ENCODE measurements around the gene MGMT.

MGMT gene

DNA sequence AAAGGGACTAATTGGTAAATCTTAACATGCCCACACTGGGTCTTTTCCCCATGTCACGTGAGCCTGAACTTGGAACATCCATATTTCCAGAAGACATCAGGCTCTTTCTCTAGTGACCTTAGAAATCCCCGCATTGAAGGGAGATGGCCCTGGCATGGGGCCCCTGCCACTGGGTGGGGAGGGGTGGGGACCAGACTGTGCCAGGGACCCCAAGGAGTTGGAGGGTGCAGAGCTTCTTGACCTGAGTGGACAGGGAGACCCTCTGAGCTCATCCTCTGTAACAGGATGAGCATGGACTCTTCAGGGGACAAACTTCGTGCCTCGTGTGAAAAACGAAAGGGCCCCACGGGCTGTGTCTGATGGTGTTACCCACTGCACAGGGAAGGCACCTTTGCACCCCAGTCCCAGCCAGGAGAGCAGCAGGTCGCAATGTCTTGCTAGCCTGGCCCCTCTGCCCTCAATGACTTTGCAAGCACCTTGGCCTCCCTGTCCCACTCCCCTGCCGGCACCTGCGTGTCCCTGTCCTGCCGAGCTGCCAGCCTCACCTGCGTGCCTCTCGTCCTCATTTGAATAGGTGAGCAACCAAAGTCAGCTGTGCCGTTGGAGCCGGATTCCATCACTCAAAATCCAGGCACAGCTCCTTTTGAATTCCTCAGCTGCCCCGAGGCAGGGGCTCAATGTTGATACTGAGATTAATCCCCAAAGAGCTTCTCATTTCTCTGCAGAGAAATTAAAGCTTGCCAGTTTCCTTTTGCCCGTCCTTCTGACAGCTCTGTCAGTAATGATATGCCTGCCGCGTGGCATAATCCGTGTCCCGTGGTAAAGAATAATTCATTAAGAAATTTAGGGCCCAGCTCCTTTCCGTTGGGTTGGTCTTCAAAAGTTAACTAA, 262.1 kb downstream of the MGMT start:
- no peak overlapping the region for H3K27ac ChIP-seq
- no peak overlapping the region for H3K4me2 ChIP-seq
- TF ChIP-seq Cebpa-rat (IDR thresholded peaks at IDR 0.05), result no peak
- H3K9me3 ChIP-seq, result peaks cover 13% of the 10 kb centered on the region
- H3K27me3 ChIP-seq, result no peaks in the 10 kb centered on the region
- no peaks in the 10 kb centered on the region for H3K4me1 ChIP-seq
- no peak overlapping the region for H3K4me3 ChIP-seq
- no peaks in the 10 kb centered on the region; the same call in 1 of the 2 replicates for H4K20me1 ChIP-seq
- H3K9ac ChIP-seq, result no peak overlapping the region
- H3K36me3 ChIP-seq, result peaks cover 31% of the 10 kb centered on the region

DNA sequence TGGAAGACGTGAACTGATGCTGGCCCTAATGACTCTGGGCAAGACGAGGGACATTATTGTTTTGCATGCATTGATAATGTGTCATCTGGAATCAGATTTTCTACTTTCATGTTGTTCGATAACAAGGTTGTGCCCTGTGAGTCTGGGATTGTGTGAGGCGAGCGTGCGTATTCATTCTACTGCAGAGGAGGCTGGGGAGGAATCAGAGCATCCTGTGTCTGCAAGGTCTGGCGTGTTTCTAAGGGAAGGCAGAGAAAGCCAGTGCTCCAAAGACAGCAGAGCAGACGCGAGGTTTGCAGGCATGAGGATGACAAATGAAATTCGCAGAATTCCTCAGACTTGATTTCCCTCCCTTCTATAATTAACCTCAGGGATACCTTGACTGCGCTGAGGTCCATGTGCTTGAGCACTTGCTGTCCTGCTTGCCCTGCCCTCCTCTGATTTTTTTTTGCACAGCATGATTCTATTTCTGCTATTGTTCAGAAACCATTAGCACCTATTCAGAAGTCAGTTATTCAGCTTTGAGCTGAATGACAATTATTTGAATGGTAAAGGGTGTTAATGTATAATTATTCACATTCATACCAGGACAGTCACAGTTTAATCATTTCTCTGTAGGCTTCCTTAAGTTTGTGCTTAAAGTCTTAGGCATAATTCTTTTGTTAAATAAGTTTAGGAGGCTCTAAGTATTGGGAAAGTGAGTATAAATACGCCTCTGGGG, 263.4 kb downstream of the MGMT start:
- H3K27me3 ChIP-seq, result no peaks in the 10 kb centered on the region
- no peak overlapping the region for H3K4me3 ChIP-seq
- no peak overlapping the region for H3K4me2 ChIP-seq
- no peak overlapping the region for H3K9ac ChIP-seq
- H3K27ac ChIP-seq, result no peak overlapping the region
- H3K9me3 ChIP-seq, result peaks cover 13% of the 10 kb centered on the region
- TF ChIP-seq Cebpa-rat (IDR thresholded peaks at IDR 0.05), result no peak
- no peaks in the 10 kb centered on the region for H3K4me1 ChIP-seq
- H3K36me3 ChIP-seq, result peaks cover 23% of the 10 kb centered on the region
- no peaks in the 10 kb centered on the region for H4K20me1 ChIP-seq

- Histone ChIP-seq H3K27ac (no peak overlapping the region), H4K20me1 (no peaks in the 10 kb centered on the region), H3K9ac (no peak overlapping the region), H3K4me1 (no peaks in the 10 kb centered on the region), H3K9me3 (peaks cover 13% of the 10 kb centered on the region), H3K36me3 (peaks cover 17% of the 10 kb centered on the region), H3K4me3 (no peak overlapping the region), H3K4me2 (no peak overlapping the region), H3K27me3 (no peaks in the 10 kb centered on the region)
- no peak for TF ChIP-seq Cebpa-rat (IDR thresholded peaks at IDR 0.05)
These were observed 263.9 kb downstream of the MGMT start for GRCh38 chr10:129730993-129731325.

GRCh38 chr10:129740532-129741279, 273.7 kb downstream of the MGMT start:
- TF ChIP-seq Cebpa-rat (IDR thresholded peaks at IDR 0.05), result no peak
- H3K36me3 ChIP-seq, result peaks cover 48% of the 10 kb centered on the region
- H3K4me1 ChIP-seq, result peaks cover 29% of the 10 kb centered on the region
- no peak overlapping the region for H3K4me3 ChIP-seq
- H3K27me3 ChIP-seq, result no peaks in the 10 kb centered on the region
- no peak overlapping the region for H3K9ac ChIP-seq
- H4K20me1 ChIP-seq, result no peaks in the 10 kb centered on the region
- no peak overlapping the region for H3K4me2 ChIP-seq
- H3K27ac ChIP-seq, result no peak overlapping the region
- H3K9me3 ChIP-seq, result peaks cover 19% of the 10 kb centered on the region

DNA sequence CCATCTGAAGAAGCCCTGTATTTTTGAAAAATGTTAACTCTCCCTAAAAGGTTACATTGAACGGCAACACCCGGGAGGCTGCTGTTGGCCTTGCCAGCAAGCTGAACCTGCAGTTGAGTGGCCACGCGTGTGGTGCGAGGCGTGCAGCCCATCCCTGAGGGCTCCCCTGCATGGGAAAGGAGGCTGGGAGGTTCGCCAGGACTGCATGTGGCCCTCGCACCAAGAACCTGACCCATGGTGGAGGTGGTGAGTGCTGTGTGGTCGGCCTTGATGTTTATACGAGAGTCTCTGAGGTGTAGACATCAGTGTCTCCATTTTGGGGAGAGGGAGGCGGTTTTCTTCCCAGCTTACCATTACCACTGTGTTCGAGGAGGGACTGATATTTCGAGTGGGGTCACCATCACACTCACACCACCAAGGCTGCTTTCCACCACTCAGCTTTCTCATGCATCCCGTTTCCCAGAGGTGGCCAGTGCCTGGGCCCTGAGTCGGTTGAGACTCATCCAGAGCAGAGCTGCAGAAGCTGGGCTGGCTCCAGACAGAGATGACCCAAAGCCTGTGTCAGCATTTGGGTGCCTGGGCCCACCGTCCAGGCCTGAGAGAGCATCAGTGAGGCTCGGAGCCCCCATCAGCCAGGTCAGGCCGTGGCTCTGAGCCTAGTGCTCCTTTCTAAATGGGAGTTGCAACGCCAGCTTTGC, 274.4 kb downstream of the MGMT start:
- H3K27ac ChIP-seq, result no peak overlapping the region
- H3K4me2 ChIP-seq, result no peak overlapping the region
- no peaks in the 10 kb centered on the region for H4K20me1 ChIP-seq
- no peak overlapping the region for H3K4me3 ChIP-seq
- TF ChIP-seq Cebpa-rat (IDR thresholded peaks at IDR 0.05), result no peak
- peaks cover 19% of the 10 kb centered on the region for H3K9me3 ChIP-seq
- H3K27me3 ChIP-seq, result no peaks in the 10 kb centered on the region
- no peak overlapping the region for H3K9ac ChIP-seq
- peaks cover 48% of the 10 kb centered on the region for H3K36me3 ChIP-seq
- H3K4me1 ChIP-seq, result peaks cover 29% of the 10 kb centered on the region

GRCh38 chr10:129741978-129742741, 275.1 kb downstream of the MGMT start:
- peaks cover 48% of the 10 kb centered on the region for H3K36me3 ChIP-seq
- H3K4me2 ChIP-seq, result no peak overlapping the region
- H4K20me1 ChIP-seq, result no peaks in the 10 kb centered on the region
- peaks cover 29% of the 10 kb centered on the region for H3K4me1 ChIP-seq
- no peak overlapping the region for H3K27ac ChIP-seq
- peaks cover 19% of the 10 kb centered on the region for H3K9me3 ChIP-seq
- no peak overlapping the region for H3K4me3 ChIP-seq
- no peak for TF ChIP-seq Cebpa-rat (IDR thresholded peaks at IDR 0.05)
- no peaks in the 10 kb centered on the region for H3K27me3 ChIP-seq
- H3K9ac ChIP-seq, result no peak overlapping the region

GRCh38 chr10:129742742-129743550, 275.9 kb downstream of the MGMT start:
- H3K27me3 ChIP-seq, result no peaks in the 10 kb centered on the region
- no peaks in the 10 kb centered on the region for H4K20me1 ChIP-seq
- H3K36me3 ChIP-seq, result peaks cover 49% of the 10 kb centered on the region
- peaks cover 29% of the 10 kb centered on the region for H3K4me1 ChIP-seq
- no peak overlapping the region for H3K4me2 ChIP-seq
- TF ChIP-seq Cebpa-rat (IDR thresholded peaks at IDR 0.05), result no peak
- H3K4me3 ChIP-seq, result no peak overlapping the region
- H3K9ac ChIP-seq, result no peak overlapping the region
- H3K27ac ChIP-seq, result no peak overlapping the region
- peaks cover 23% of the 10 kb centered on the region for H3K9me3 ChIP-seq

DNA sequence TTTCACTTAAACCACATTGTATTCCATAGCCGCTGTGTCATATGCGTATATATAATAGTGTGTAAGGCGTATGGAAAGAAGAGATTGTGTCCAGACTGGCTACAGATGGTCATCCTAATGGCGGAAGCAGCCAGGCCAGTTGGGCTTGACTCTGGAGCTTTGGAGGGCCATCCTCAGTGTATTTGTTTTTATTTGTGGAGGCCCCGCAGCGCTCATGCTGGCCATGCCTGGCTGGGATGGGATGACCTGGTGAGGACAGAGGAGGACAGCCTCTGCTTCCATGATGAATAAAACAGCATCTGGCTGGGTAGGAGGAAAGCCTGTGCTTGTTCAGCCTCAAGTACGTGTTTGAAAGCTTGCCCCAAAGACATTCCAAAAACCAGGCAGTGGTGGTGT, 276.7 kb downstream of the MGMT start:
- Histone ChIP-seq H3K36me3 (peaks cover 57% of the 10 kb centered on the region), H3K27ac (no peak overlapping the region), H3K4me2 (no peak overlapping the region), H3K4me3 (no peak overlapping the region), H3K9me3 (peaks cover 26% of the 10 kb centered on the region), H3K4me1 (peaks cover 28% of the 10 kb centered on the region), H3K27me3 (no peaks in the 10 kb centered on the region), H3K9ac (no peak overlapping the region), H4K20me1 (no peaks in the 10 kb centered on the region)
- TF ChIP-seq Cebpa-rat (IDR thresholded peaks at IDR 0.05), result no peak

All from BLaER1 (cell line).